Chondrocyte (in vitro differentiated cells): Measurements from ENCODE around the gene PA2G4. TPM values are rescaled to one million over a fixed set of nuclear protein-coding genes. Genes with fewer than 3 reads are reported as not detected.

Experiments used
- DNase-seq: peaks from one replicate; pipeline ENCODE4 v3.0.0; 2021; ENCODE audit warnings: mixed read lengths, low spot score
- H3K27ac Mint-ChIP-seq: one replicate; pipeline ENCODE4 v1.8.0; 2021; ENCODE audit warnings: mild to moderate bottlenecking, moderate library complexity, mixed read lengths; ENCODE audit not compliant: unreplicated experiment
- H3K27me3 Mint-ChIP-seq: 2 replicates; pipeline ENCODE4 v1.8.0; 2021; ENCODE audit warnings: low read depth, mixed read lengths
- H3K36me3 Mint-ChIP-seq: 2 replicates; pipeline ENCODE4 v1.8.0; 2021; ENCODE audit warnings: low read depth, mixed read lengths
- H3K4me1 Mint-ChIP-seq: 2 replicates; pipeline ENCODE4 v1.8.0; 2021; ENCODE audit warnings: low read depth, mild to moderate bottlenecking, mixed read lengths
- H3K4me3 Mint-ChIP-seq: one replicate; pipeline ENCODE4 v1.8.0; 2021; ENCODE audit warnings: mild to moderate bottlenecking, moderate library complexity, mixed read lengths; ENCODE audit not compliant: unreplicated experiment
- H3K9me3 Mint-ChIP-seq: 2 replicates; pipeline ENCODE4 v1.8.0; 2021; ENCODE audit warnings: low read depth, mixed read lengths
- total RNA-seq: library from RNA; stranded (reverse); gene quantifications from 3 replicates; pipeline ENCODE4 v1.2.1, GENCODE V29; 2021
- TF ChIP-seq, protein P1 (sequence below): fragments of 200-600 bp; sonication (generic); IDR thresholded peaks from 2 replicates; pipeline ENCODE4 v1.5.0; 2021; ENCODE audit warnings: antibody characterized with exemption, mild to moderate bottlenecking, moderate library complexity

Gene PA2G4
- total RNA-seq, 1 donor from 2014 or later, result 65.1 TPM

DNA sequence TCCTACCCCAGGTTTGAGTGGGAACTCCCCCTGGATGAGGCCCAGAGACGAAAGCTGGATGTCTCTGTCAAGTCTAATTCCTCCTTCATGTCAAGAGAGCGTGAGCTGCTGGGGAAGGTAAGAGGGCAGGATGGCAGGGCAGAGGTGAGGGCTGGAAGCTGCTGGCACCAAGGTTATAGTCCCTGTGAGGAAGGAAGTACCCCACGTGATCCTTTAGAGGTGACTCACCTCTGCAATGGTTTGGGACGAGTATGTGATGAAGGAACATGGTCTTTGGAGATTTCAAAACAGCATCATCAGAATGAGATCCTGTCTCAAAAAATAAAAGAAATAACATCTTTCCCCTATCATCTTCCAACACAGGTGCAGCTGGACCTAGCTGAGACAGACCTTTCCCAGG, 38.9 kb downstream of the PA2G4 start:
- no peaks in the 10 kb centered on the region for H3K9me3 Mint-ChIP-seq
- no peaks in the 10 kb centered on the region for H3K27me3 Mint-ChIP-seq
- peaks cover 46% of the 10 kb centered on the region for H3K36me3 Mint-ChIP-seq
- no peak overlapping the region for H3K4me3 Mint-ChIP-seq
- no peak overlapping the region for H3K27ac Mint-ChIP-seq
- H3K4me1 Mint-ChIP-seq, result peaks cover 11% of the 10 kb centered on the region
- DNase-seq, result peak; percentile 24
- TF ChIP-seq, protein P1, sequence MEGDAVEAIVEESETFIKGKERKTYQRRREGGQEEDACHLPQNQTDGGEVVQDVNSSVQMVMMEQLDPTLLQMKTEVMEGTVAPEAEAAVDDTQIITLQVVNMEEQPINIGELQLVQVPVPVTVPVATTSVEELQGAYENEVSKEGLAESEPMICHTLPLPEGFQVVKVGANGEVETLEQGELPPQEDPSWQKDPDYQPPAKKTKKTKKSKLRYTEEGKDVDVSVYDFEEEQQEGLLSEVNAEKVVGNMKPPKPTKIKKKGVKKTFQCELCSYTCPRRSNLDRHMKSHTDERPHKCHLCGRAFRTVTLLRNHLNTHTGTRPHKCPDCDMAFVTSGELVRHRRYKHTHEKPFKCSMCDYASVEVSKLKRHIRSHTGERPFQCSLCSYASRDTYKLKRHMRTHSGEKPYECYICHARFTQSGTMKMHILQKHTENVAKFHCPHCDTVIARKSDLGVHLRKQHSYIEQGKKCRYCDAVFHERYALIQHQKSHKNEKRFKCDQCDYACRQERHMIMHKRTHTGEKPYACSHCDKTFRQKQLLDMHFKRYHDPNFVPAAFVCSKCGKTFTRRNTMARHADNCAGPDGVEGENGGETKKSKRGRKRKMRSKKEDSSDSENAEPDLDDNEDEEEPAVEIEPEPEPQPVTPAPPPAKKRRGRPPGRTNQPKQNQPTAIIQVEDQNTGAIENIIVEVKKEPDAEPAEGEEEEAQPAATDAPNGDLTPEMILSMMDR, result no peak

DNA sequence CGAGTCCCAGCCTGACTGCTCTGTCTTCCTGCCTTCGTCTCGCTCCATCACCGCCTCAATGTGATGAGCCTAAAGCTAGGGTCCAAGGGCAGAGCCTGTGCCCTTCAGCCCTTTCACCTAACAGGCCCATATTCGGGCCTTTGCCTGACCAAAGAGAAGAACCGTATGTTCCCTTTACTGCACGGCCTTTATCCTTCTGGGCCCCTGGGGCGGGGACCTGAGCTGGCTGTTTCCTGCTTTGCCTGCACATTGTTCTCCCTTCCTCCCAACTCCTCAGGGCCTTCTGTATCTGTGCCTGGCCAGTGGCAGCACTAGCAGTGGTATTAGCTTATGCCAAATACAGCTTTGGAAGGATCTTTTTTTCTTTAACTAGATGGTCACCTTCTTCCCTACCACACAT, 39.5 kb downstream of the PA2G4 start:
- Mint-ChIP-seq H3K9me3 (no peaks in the 10 kb centered on the region), H3K27me3 (no peaks in the 10 kb centered on the region), H3K27ac (no peak overlapping the region), H3K4me3 (no peak overlapping the region), H3K4me1 (peaks cover 11% of the 10 kb centered on the region), H3K36me3 (peaks cover 39% of the 10 kb centered on the region)
- TF ChIP-seq, protein P1, result no peak
- peak; percentile 46 for DNase-seq

DNA sequence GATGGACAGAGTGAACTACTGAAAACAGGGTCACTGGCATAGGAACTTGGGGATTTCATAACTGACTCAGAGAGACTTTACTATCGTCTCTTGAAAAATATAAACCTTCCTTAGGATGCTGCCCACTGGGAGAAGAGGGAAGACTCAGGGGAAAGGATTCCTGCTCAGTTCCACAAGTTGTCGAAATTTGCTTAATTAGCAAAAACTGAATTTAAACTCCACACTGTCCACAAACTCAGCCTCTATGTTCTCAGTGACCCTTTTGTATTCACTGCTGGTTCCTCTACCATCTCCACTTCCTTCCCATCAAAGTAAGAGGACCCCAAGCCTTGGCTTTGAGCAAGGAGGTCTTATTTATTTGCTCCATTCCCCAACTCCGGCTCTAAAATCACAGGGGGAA, 40.9 kb downstream of the PA2G4 start:
- H3K4me3 Mint-ChIP-seq, result no peak overlapping the region
- peaks cover 35% of the 10 kb centered on the region for H3K36me3 Mint-ChIP-seq
- no peaks in the 10 kb centered on the region for H3K27me3 Mint-ChIP-seq
- H3K9me3 Mint-ChIP-seq, result no peaks in the 10 kb centered on the region
- H3K4me1 Mint-ChIP-seq, result peaks cover 13% of the 10 kb centered on the region
- DNase-seq, result no peak
- no peak overlapping the region for H3K27ac Mint-ChIP-seq
- TF ChIP-seq, protein P1, result no peak

DNA sequence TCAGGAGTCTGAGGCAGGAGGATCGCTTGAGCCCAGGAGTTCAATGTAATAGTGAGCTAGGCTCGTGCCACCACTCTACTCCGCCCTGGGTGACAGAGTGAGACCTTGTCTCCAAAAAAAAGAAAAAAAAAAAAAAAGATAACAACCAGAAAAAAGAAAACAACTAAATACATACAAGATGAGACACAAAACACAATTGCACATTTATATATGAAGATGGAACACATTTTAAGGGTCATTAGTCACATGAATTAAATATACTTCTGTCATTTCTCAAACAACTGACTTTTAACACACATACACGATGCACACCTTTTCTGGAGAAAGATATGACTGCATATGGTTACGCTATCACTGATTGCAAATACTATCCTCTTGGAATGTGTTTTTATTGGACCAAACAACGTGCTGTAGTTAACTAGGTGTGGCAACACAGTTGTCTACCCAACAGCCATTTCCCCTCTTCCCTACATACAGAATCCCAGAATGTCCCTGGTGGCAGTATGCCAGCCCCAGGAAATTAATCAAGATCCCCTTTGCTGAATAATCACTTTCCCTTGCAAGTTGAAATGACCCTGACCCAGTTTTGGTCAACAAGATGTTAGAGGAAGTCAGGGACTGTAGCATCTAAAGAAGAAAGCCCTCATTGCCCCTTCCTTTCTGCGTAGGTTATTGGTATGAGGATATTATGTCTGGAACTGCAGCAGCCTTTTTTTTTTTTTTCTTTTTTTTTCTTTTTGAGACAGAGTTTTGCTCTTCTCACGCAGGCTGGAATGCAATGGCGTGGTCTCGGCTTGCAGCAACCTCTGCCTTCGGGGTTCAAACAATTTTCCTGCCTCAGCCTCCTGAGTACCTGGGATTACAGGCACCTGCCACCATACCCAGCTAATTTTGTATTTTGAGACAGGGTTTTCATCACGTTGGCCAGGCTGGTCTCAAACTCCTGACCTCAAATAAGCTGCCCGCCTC, 42.4 kb downstream of the PA2G4 start:
- peaks cover 27% of the 10 kb centered on the region for H3K4me1 Mint-ChIP-seq
- peak overlapping the region; percentile 76 for H3K27ac Mint-ChIP-seq
- DNase-seq, result no peak
- peaks cover 24% of the 10 kb centered on the region for H3K36me3 Mint-ChIP-seq
- no peak overlapping the region for H3K4me3 Mint-ChIP-seq
- H3K27me3 Mint-ChIP-seq, result no peaks in the 10 kb centered on the region
- no peaks in the 10 kb centered on the region for H3K9me3 Mint-ChIP-seq
- TF ChIP-seq, protein P1, result no peak

DNA sequence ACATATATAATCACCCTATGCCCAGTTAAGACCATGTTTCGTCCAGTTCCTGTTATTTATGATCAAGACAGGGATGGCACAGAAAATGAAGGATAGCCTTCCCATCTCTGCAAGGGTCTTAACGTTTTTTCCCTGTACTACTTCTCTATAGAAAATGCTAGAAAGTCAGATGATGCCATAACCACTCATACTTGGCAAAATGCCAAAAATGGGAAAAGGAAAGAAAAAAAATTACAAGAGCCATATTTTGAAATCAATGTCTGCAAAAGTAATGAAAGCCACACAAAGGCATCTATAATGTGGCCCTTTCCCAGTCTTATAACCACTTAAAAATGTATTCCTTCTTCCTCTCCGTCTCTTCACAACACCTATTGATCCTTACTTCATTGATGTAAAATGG, 46.2 kb downstream of the PA2G4 start:
- TF ChIP-seq, protein P1, result no peak
- no peak for DNase-seq
- Mint-ChIP-seq H3K27ac (peak overlapping the region; percentile 58), H3K36me3 (peaks cover 2% of the 10 kb centered on the region), H3K9me3 (no peaks in the 10 kb centered on the region), H3K27me3 (no peaks in the 10 kb centered on the region), H3K4me1 (peaks cover 47% of the 10 kb centered on the region), H3K4me3 (peak overlapping the region; percentile 26)
